Measurements from ENCODE around the gene MCHR2.

- TF ChIP-seq CTCF (IDR thresholded peaks at IDR 0.05 in 2 of 3, conservative IDR thresholded peaks at IDR 0.05 in 1 of 3; ENCODE audit: borderline replicate concordance in 1 of 3, insufficient read depth in 1 of 3, low read depth in 2 of 3, low read length in 2 of 3) (no peak), ZNF274 (IDR thresholded peaks at IDR 0.05; ENCODE audit: low read depth, low read length) (no peak), EZH2phosphoT487 (IDR thresholded peaks at IDR 0.05; ENCODE audit: borderline replicate concordance) (no peak), ZFX (IDR thresholded peaks at IDR 0.05) (no peak), POLR2A (IDR thresholded peaks at IDR 0.05; ENCODE audit: borderline replicate concordance, extremely low read depth, insufficient read depth, insufficient read length) (no peak), RAD21 (IDR thresholded peaks at IDR 0.05; ENCODE audit: low read depth) (no peak), SRF (IDR thresholded peaks at IDR 0.05; ENCODE audit: low read depth) (no peak), EZH2 (IDR thresholded peaks at IDR 0.05) (no peak)
- TF ChIP-seq, protein P1, sequence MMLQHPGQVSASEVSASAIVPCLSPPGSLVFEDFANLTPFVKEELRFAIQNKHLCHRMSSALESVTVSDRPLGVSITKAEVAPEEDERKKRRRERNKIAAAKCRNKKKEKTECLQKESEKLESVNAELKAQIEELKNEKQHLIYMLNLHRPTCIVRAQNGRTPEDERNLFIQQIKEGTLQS (IDR thresholded peaks at IDR 0.05): no peak
These were observed 122.4 kb downstream of the MCHR2 start for GRCh38 chr6:99871641-99872040.
